Hematopoietic multipotent progenitor cell treated with erythropoietin and hydrocortisone succinate and interleukin-3 and kit ligand, for 15 days (in vitro differentiated cells): Measurements from ENCODE around the gene DUSP28.

Experiments
- DNase-seq: peaks from one replicate; pipeline ENCODE4 v3.0.0-alpha.2; 2015; ENCODE audit warnings: low spot score

Gene DUSP28

GRCh38 chr2:240586919-240587800, 27.0 kb downstream of the DUSP28 start:
- peak; percentile 40 for DNase-seq

DNA sequence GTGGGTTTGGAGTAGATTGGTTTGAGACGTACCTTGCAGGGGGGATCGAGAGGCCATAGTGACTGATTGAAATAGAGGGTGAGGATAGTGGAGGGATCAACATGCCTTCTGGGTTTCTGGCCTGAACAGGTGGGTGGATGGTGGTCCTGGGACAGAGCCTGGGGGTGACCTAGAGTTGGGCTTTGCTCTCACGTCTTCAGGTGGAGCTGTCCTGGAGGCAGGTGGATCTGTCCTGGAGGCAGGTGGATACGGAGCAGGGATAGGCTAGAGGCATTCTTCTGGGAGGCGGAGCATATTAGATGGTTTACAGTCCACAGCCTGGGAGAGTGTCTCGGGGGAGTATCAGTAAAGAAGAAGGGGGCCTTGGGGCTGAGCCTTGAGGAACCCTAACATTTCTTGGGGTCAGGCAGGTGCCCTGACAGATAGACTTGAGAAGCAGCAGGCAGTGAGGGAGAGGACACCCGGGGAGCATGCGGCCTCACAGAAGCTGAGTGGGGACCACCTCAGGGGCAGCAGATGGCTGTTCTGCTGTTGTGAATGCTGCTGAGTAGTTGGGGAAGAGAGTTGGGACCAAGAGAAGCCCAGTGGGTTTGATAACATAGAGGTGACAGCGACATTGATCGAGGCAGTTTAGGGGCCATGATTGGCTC, 28.0 kb downstream of the DUSP28 start:
- DNase-seq = no peak

GRCh38 chr2:240588669-240589068, 28.5 kb downstream of the DUSP28 start:
- no peak for DNase-seq

- no peak for DNase-seq
Measured at GRCh38 chr2:240589375-240589774, 29.2 kb downstream of the DUSP28 start.

- DNase-seq = no peak
Measured at GRCh38 chr2:240589850-240590525, 29.8 kb downstream of the DUSP28 start.

GRCh38 chr2:240590681-240591111, 30.5 kb downstream of the DUSP28 start:
- DNase-seq = no peak

DNA sequence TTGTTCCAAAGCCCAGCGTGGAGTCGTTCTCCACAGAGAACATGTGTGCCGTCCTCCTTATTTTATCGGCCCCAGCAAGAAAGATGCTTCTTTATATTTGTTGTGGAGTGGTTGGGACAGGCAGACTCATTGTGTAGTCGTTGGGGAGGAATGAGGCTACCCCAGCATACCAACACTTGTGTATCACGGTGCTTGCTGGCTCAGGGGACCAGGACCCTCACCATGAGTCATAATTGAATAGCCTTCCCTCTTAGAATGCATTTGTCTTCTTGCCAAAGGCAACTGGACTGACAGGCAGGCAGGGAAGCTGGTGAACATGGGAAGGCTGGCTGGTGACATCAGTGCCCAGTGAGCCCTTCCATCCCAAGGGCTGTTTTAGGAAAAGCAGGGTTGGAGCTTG, 31.1 kb downstream of the DUSP28 start:
- no peak for DNase-seq

DNA sequence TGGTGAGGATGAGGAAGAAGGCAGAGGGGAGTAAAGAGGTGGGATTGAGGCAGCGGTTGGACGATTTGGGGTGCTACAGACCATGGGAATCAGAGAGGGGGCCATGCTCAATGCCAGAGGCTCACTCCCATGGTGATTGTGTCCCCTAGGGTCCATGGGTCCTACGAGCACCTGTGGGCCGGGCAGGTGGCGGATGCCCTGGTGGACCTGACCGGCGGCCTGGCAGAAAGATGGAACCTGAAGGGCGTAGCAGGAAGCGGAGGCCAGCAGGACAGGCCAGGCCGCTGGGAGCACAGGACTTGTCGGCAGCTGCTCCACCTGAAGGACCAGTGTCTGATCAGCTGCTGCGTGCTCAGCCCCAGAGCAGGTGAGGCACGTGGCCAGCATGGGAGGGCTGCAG, 31.6 kb downstream of the DUSP28 start:
- DNase-seq = no peak

GRCh38 chr2:240593026-240593702, 33.0 kb downstream of the DUSP28 start:
- no peak for DNase-seq

GRCh38 chr2:240593703-240594451, 33.7 kb downstream of the DUSP28 start:
- no peak for DNase-seq

DNA sequence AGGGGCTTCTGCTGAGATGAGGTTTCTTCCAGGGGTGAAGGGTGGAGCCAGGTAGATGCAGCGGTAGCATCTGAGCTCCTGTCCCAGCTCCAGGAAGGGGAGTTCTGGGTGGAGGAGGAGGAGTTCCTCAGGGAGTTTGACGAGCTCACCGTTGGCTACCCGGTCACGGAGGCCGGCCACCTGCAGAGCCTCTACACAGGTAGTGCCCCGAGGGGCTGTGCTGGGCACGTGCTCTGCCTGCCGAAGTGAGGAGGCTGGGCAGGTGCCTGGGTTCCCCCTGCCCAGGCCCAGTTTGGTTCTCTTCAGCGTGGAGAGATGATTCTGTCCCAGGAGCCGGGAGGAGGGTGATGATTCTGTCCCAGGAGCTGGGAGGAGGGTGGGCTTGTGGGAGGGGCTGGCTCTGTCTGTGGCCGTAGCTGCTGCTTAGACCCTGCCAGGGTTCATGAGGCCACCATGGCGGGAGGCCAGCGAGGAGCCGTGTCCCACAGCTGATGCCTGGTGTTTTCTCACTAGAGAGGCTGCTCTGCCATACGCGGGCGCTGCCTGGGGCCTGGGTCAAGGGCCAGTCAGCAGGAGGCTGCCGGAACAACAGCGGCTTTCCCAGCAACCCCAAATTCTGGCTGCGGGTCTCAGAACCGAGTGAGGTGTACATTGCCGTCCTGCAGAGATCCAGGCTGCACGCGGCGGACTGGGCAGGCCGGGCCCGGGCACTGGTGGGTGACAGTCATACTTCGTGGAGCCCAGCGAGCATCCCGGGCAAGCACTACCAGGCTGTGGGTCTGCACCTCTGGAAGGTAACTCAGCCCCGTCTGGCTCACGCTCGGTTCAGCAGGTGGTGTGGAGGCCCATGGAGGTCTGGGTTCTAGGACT, 34.6 kb downstream of the DUSP28 start:
- DNase-seq = no peak

- peak; percentile 13 for DNase-seq
Measured at GRCh38 chr2:240595381-240596079, 35.4 kb downstream of the DUSP28 start.

DNA sequence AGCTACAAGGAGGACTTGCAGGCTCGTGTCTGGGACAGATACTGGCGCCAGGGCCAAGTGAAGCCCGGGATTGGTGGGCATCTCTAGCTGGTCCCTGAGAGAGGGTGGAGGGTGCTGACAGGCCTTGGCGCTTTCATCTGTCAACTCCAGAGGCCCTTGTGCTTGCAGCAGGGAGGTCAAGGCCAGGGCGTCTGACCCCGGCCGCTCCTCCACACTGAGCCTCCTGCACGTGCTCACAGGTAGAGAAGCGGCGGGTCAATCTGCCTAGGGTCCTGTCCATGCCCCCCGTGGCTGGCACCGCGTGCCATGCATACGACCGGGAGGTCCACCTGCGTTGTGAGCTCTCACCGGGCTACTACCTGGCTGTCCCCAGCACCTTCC, 35.9 kb downstream of the DUSP28 start:
- DNase-seq = no peak

DNA sequence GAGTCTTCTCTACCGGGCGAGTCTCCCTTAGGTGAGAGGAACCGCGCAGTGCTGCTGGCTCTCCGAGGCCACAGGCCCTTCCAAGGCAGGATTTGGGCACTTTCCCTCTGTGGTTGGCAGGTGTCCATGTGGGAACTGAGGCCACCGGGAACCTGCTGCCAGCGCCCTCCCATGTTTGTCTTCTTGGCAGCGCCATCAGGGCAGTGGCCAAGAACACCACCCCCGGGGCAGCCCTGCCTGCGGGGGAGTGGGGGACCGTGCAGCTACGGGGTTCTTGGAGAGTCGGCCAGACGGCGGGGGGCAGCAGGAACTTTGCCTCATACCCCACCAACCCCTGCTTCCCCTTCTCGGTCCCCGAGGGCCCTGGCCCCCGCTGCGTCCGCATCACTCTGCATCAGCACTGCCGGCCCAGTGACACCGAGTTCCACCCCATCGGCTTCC, 36.4 kb downstream of the DUSP28 start:
- no peak for DNase-seq

- DNase-seq = no peak
Measured at GRCh38 chr2:240597054-240597418, 36.9 kb downstream of the DUSP28 start.

- DNase-seq = no peak
Measured at GRCh38 chr2:240597419-240598181, 37.4 kb downstream of the DUSP28 start.

DNA sequence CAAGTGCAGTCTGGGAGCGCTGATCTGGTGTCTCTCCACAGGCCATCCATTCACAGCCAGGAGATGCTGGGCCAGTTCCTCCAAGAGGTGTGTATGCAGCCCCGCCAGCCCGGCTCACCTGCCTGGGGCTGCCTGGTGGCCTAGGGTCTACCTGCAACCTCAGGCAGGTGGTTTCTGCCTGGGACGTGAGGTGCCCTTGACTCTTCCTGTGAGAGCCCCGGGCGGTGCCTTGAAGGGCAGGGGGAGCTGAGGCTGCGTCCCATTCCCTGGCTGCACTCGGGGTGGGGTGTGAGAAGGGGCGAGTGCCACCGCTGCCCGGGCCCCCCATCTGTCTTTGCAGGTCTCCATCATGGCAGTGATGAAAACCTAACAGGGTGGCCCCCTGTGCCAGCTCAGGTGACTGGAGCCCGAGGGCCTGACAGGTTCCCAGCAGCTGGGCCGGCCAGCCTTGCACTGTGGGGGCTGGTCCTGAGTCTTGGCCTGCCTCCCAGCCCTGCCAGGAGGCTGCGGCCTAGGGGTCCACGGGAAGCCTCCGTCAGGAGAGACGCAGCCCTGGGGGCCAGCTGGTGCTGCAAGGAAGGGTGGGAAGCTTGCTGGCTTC, 38.3 kb downstream of the DUSP28 start:
- no peak for DNase-seq

DNA sequence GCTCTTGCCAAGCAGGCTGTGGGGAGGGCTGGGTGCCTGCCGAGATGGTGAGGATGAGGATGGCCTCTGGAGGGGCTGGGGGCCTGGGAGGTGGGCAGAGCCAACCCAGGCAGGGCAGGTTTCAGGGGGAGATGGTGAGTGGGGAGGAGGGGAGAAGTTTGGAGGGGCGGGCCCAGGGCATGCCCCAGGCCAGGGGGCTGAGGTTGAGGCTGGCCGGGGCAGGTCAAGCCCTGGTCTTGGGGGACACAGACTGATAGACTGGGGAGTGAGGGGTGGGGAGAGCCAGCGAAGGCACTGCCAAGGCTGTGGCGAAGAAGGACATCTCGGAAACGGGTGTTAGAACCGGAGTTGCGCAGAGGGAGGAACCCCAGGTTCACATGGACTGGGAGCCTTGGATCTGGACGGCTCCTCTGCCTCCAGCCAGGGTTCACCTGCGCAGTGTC, 39.0 kb downstream of the DUSP28 start:
- DNase-seq = no peak
